GM12892 (cell line): ENCODE measurements around the gene LRRC27.
"Not testable (repeated sequence)": the region's sequence is repeated elsewhere in the genome, so short reads cannot be mapped to it uniquely, and the experiment has no call there.

ENCODE experiments used
- POLR2A ChIP-seq: IDR thresholded peaks from 2 replicates; pipeline ENCODE4 v1.6.1; 2011; ENCODE audit warnings: low read depth, low read length, control low read depth
- POLR2AphosphoS5 ChIP-seq: IDR thresholded peaks from 2 replicates; pipeline ENCODE4 v1.6.1; 2011; ENCODE audit warnings: low read depth, low read length, control low read depth

GRCh38 chr10:132380986-132381385, 49.0 kb downstream of the LRRC27 start:
- not testable (repeated sequence) for TF ChIP-seq POLR2A, POLR2AphosphoS5
